ENCODE data around the gene BRPF1. TPM values are rescaled to one million over a fixed set of nuclear protein-coding genes. Genes with fewer than 3 reads are reported as not detected.

Gene BRPF1
- total RNA-seq, 1 donor from 2014 or later = 19.8 TPM

GRCh38 chr3:9727743-9728142 lies 3.8 kb upstream of the BRPF1 start:
- DNase-seq (ENCODE audit: low spot score) (no peak), ATAC-seq (no peak)
- intact Hi-C loops (cut with DNase I) = no loop called here

DNA sequence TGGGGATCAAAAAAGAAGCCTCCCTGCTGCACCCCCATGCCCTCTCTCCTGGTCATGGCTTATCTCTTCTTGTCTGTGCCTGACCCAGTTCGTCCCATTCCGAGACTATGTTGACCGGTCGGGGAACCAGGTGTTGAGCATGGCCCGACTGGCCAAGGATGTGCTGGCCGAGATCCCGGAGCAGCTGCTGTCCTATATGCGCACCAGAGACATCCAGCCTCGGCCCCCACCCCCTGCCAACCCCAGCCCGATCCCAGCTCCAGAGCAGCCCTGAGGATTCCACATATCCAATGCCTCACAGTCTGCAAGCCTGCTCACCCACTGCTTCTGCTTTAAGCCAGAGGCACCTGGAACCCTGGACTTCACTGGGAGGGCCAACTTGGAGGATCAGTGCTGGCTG lies 2.1 kb upstream of the BRPF1 start:
- ATAC-seq = no peak
- no peak for DNase-seq (ENCODE audit: low spot score)
- intact Hi-C loops (cut with DNase I) = no loop called here

GRCh38 chr3:9730657-9731205 lies 804 bp upstream of the BRPF1 start:
- ATAC-seq (peak; percentile 83), DNase-seq (ENCODE audit: low spot score) (no peak)
- intact Hi-C loops (cut with DNase I) = no loop called here

GRCh38 chr3:9732080-9732739 lies 675 bp downstream of the BRPF1 start:
- no peak for ATAC-seq
- intact Hi-C loops (cut with DNase I) = no loop called here

DNA sequence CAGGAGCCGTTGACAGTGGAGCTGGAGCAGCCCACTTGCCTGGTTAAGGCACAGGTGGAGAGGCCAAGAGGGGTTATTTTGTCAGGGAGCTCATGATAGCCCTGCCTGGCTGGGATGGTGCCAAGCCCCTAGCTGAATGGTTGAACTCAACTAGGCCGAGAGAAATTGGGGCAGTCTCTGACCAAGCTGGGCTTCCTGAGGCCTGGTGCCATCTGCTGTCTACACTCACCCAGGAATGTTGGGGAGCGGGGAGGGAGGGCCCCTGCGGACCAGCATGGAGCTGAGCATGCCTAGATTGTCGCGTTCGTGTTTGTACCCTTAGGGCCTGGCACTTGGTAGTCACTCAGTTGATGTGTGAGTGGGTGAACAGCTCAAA lies 1.2 kb downstream of the BRPF1 start:
- intact Hi-C loops (cut with DNase I) = no loop called here
- ATAC-seq (no peak), DNase-seq (ENCODE audit: low spot score) (no peak)

More at GRCh38 chr3:9732080-9732739, 675 bp downstream of the BRPF1 start:
- peak; percentile 70 for DNase-seq (ENCODE audit: low spot score)

DNA sequence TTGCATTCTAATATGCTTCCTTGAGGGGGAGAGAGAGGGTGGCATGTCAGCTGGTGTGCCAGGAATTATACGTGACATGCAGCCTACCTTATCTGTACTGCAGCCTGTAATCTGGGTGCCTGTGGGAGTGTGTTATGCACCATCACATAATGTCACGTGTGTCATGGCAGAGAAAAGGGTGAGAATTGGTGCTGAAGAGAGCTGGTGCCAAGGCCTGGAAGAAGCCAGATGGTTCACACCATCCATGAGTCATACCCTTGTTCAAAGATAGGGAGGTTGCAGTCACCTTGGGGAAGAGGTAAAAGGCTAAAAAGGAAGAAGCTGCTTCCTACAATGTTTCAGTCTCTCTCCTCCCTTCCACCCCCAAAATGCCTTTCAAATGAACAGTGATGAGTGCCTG lies 5.3 kb downstream of the BRPF1 start:
- no peak for ATAC-seq
- intact Hi-C loops (cut with DNase I) = no loop called here
- no peak for DNase-seq (ENCODE audit: low spot score)

DNA sequence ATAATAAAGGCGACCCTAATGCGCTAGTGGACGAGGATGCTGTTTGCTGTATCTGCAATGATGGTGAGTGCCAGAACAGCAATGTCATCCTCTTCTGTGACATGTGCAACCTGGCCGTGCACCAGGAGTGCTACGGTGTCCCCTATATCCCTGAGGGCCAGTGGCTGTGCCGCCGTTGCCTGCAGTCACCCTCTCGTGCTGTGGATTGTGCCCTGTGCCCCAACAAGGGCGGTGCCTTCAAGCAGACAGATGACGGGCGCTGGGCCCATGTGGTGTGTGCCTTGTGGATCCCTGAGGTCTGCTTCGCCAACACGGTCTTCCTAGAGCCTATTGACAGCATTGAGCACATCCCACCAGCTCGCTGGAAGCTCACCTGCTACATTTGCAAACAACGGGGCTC lies 7.6 kb downstream of the BRPF1 start:
- intact Hi-C loops (cut with DNase I) = no loop called here
- ATAC-seq = no peak
- no peak for DNase-seq (ENCODE audit: low spot score)

GRCh38 chr3:9742560-9742959 lies 11.0 kb downstream of the BRPF1 start:
- no peak for ATAC-seq
- intact Hi-C loops (cut with DNase I) = no loop called here

GRCh38 chr3:9743548-9743947 lies 12.0 kb downstream of the BRPF1 start:
- DNase-seq (ENCODE audit: low spot score) (no peak), ATAC-seq (no peak)
- intact Hi-C loops (cut with DNase I) = no loop called here

More at GRCh38 chr3:9742560-9742959, 11.0 kb downstream of the BRPF1 start:
- no peak for DNase-seq (ENCODE audit: low spot score)

DNA sequence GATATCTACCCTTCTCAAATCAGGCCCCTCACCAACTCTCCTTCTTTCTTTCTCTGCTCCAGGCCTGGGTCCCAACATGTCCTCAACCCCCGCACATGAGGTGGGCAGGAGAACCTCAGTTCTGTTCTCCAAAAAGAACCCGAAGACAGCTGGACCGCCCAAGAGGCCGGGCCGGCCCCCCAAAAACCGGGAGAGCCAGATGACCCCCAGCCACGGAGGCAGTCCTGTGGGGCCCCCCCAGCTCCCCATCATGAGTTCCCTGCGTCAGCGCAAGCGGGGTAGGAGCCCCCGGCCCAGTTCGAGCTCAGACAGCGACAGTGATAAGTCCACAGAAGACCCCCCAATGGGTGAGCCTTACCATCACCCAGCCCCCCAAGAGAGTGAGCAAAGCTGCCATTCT lies 12.6 kb downstream of the BRPF1 start:
- intact Hi-C loops (cut with DNase I) = no loop called here
- DNase-seq (ENCODE audit: low spot score) (no peak), ATAC-seq (no peak)

GRCh38 chr3:9745521-9745920 lies 14.0 kb downstream of the BRPF1 start:
- intact Hi-C loops (cut with DNase I) = no loop called here
- DNase-seq (ENCODE audit: low spot score) = no peak
- no peak for ATAC-seq

DNA sequence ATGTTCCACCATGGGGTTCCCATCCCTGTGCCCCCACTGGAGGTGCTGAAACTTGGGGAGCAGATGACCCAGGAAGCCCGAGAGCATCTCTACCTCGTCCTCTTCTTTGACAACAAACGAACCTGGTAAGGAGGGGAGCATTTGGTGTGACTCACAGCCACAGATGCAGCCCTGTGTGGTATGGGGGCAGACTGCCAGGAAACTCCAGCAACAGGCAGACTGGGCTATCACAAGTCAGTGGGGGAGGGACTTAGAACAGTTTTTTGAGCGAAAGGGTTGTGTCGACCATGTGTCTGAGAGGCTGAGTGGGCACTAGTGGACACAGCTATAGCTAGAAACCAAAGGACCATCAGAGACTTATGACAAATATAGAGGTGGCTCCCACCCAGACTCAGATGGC lies 14.8 kb downstream of the BRPF1 start:
- DNase-seq (ENCODE audit: low spot score) (no peak), ATAC-seq (no peak)
- intact Hi-C loops (cut with DNase I) = no loop called here

- ATAC-seq (no peak), DNase-seq (ENCODE audit: low spot score) (no peak)
- intact Hi-C loops (cut with DNase I) = no loop called here
Observed at GRCh38 chr3:9747267-9747666, 15.7 kb downstream of the BRPF1 start.

DNA sequence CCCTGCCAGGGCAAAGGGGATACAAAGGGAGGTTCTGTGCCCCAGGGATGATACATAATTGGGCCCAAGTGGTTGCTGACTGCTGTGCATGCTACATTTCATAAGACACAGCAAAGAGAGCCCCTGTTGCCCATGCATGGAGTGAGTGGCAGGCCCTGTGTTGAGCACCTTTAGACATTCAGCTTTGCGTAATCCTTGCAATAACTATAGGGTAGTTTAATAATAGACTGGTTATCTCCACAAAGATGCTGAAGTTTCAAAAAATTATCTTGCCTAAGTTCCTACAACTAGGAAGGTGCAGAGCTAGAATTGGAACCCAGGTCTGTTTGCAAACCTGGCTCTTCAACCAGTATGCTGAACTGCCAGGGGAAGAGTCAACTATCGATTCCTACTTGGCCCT lies 16.5 kb downstream of the BRPF1 start:
- DNase-seq (ENCODE audit: low spot score) (no peak), ATAC-seq (no peak)
- intact Hi-C loops (cut with DNase I) = no loop called here

- intact Hi-C loops (cut with DNase I) = no loop called here
- no peak for DNase-seq (ENCODE audit: low spot score)
- no peak for ATAC-seq
Observed at GRCh38 chr3:9749296-9749644, 17.7 kb downstream of the BRPF1 start.

DNA sequence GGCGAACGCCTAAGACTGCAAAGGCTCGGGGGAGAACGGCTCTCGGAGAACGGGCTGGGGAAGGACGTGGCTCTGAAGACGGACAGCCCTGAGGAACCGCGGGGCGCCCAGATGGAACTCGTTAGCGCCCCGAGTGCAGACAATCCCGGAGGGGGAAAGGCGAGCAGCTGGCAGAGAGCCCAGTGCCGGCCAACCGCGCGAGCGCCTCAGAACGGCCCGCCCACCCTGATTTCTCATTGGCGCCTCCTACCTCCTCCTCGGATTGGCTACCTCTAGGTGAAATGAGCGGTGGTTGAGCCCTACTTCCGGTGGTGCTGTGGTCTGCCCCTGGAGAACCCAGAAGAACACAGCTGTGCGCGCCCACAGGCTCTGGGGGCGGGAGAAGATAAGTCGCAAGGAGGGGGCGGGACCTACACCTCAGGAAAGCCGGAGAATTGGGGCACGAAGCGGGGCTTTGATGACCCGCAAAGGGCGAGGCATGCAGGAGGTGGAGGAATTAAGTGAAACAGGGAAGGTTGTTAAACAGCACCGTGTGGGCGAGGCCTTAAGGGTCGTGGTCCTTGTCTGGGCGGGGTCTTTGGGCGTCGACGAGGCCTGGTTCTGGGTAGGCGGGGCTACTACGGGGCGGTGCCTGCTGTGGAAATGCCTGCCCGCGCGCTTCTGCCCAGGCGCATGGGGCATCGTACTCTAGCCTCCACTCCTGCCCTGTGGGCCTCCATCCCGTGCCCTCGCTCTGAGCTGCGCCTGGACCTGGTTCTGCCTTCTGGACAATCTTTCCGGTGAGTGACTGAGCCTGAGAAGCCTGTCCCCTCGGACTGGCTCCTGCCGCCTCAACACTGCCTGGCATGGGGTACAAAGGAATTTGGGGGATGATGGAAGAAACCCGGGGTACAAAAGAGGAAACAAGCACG lies 18.4 kb downstream of the BRPF1 start, which contains the start of gene OGG1:
Gene OGG1 (plus strand): TSS at position 308 of the 911 bp plus-strand sequence. CDS start 335 bp downstream, at position 643.
- intact Hi-C loops (cut with DNase I) = no loop called here
- DNase-seq (ENCODE audit: low spot score) (peak; percentile 99), ATAC-seq (peak; percentile 98)

DNA sequence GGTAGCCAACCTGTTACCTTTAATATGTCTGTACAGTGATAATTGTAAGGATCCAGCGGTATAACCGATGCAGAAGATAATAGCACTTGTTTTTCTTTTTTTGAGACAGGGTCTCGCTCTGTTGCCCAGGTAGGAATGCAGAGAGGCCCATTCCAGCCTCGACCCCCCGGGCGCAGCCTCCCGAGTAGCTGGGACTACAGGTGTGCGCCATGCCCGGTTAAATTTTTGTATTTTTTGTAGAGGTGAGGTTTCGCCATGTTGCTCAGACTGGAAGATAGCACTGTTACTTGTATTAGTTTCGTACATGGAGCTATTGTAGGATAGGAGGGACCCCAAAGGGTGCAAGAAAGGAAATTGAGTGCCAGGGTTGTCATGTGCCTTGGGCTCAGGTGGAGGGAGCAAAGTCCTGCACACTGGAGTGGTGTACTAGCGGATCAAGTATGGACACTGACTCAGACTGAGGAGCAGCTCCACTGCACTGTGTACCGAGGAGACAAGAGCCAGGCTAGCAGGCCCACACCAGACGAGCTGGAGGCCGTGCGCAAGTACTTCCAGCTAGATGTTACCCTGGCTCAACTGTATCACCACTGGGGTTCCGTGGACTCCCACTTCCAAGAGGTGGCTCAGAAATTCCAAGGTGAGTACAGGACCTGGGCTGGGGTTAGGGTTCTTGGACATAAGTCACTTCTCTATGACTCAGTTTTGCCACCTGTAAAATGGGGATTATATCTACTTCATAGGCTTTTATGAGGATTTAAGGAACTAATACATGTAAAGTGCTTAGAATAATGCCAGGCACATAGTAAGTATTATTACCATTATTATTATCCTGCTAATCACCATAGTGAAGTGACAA lies 19.2 kb downstream of the BRPF1 start:
- intact Hi-C loops (cut with DNase I) = no loop called here
- ATAC-seq (no peak), DNase-seq (ENCODE audit: low spot score) (no peak)

DNA sequence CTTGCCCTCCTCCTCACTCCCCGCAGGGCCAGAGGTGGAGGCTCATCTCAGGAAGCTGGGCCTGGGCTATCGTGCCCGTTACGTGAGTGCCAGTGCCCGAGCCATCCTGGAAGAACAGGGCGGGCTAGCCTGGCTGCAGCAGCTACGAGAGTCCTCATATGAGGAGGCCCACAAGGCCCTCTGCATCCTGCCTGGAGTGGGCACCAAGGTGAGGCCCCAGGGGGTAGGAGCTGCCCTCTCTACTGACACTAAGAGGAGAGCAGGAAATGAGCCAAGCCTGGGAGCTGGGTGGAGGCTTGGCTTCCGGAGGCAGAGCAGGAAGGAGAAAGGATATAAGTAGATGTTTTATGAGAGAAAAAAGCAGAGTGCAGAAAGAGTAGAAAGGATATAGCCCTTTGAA lies 23.1 kb downstream of the BRPF1 start:
- ATAC-seq (no peak), DNase-seq (ENCODE audit: low spot score) (no peak)
- intact Hi-C loops (cut with DNase I) = no loop called here

- ATAC-seq (no peak), DNase-seq (ENCODE audit: low spot score) (no peak)
- intact Hi-C loops (cut with DNase I) = no loop called here
Observed at GRCh38 chr3:9757427-9757826, 25.9 kb downstream of the BRPF1 start.
